Measurements from ENCODE around the gene PDE6C.
"Not testable (repeated sequence)": the region's sequence is repeated elsewhere in the genome, so short reads cannot be mapped to it uniquely, and the experiment has no call there.

PDE6C gene

GRCh38 chr10:93696582-93696981, 84.2 kb downstream of the PDE6C start:
- DNase-seq; intact Hi-C loops (cut with DNase I): not testable (repeated sequence)

DNA sequence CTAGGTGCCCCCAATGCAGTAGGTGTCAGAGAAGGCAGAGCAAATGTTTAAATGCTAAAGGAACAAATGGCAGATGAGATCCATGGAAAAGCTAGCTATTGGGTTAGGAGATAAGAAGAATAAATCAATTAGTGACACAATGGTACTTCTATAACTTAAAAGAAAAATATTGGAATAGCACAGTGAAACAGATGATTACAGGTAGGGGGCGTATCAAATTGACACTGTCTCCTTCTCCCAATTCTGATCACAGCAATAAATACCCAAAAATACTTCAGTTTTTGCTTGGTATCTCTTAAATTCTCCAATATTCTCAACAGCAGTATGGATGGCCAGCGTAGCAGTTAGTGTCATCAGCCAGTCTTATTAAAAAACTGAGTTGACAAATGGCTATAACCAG, 84.9 kb downstream of the PDE6C start:
- no peak for DNase-seq
- intact Hi-C loops (cut with DNase I) = no loop called here

DNA sequence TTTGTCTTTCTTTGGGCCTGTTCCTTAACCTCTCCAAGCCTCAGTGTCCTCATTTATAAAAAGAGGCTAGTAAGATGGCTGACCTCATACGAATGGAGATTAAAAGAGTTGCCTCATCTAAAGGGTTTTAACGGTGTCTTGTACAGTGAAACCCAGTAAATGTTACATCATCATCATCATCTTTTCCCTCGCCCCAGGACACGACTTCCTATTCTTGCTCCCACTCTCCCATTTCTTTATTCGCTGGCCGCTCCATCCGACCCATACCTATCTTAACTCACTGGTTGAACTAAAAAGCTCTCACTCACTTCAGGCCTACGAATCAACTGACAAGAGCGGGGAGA, 89.5 kb downstream of the PDE6C start:
- peak in 2 of 10 donors; percentile 8 to 51 for DNase-seq
- intact Hi-C loops (cut with DNase I) = loop anchor here (1.0 to 2.0 kb wide), 2 partner anchors 57 to 114 kb away; no protein-coding TSS in a partner anchor

DNA sequence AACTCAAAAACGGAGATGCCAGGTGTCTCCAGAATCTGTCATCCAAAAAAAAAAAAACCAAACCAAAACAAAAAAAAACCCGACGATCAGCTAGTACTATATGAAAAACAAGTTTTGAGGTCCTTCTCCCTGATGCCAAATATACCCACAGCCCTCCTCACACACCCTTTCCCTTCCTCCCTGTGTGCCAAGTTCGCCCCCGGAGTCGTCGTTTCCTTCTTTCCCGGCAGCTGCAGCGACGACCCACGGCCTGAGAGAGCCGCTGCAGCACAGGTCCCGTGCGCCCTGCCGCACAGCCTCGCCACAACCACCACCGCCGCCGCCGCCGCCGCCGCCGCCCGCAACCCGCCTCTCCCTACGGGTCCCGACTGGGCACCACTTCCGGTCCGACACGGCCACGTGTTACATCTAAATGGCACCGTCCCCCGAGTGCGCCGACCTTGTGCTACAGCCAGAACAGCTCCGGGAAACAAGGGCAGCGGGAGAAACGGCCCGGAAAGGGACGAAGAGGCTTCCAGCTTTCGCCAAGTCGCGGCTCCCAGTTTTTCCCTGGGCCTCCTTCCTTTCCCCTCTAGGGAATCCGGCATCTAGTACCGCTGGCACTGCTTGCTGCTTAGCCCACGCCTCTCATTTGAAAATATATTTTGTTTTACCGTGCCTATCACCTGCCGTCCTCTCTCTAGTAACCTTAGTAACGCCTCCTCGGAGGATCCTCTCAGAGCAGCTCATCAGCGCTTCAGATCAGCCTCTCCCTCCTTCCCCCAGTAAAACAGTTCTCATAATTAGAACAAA, 90.1 kb downstream of the PDE6C start, which contains the start of gene FRA10AC1:
FRA10AC1 (minus strand) TSS at position 383 of the 792 bp plus-strand sequence. CDS start 2,486 bp downstream, outside the sequence.
- intact Hi-C loops (cut with DNase I) = loop anchor here (1.0 to 2.0 kb wide), 2 partner anchors 56 to 114 kb away; no protein-coding TSS in a partner anchor
- DNase-seq = peak; percentile 88 to 98 (median 92)

- DNase-seq = peak in 1 of 10 donors; percentile 3
- intact Hi-C loops (cut with DNase I) = loop anchor here (2.0 kb wide), 1 partner anchor 56 kb away; no protein-coding TSS in a partner anchor
These were observed 90.7 kb downstream of the PDE6C start for GRCh38 chr10:93703066-93703465.

DNA sequence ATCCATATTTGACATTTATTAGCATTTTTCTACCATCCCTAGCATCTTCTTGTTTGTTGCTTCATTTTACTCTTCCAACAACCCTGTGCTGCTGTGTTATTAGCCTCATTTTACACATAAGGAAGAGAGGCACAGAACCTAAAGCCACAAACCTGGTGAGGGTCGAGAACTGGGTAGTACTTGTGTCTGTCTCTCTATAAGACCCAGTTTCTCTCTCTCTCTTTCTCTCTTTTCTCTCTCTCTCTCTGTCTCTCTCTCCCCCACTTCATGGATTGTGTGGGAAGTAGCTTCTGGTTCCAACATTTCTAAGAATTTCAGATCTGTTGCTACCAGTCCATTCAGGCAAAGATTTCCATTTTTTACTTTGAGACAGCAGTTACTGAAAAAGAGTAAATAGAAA, 91.5 kb downstream of the PDE6C start:
- intact Hi-C loops (cut with DNase I) = loop anchor here (2.0 kb wide), 1 partner anchor 55 kb away; no protein-coding TSS in a partner anchor
- DNase-seq = no peak

GRCh38 chr10:93704451-93704850, 92.1 kb downstream of the PDE6C start:
- intact Hi-C loops (cut with DNase I) = no loop called here
- no peak for DNase-seq

DNA sequence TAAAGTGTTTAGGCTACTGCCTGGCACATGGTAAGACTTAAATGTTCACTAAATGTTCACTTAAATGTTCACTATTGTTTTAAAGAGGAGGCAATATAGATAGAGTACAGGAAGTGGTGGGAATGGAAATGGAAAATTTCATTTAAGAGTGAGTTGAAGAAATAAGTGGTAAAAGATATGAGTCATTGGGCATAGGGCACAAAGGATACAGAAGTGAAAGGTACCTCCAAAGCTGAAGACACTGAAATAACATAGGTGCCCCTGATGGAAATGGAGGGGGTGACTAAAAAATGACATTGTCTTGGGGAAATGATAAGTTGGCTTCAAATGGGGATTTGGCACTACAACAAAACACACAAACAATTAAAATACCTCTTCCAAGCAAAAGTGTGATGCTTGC, 95.3 kb downstream of the PDE6C start:
- DNase-seq = no peak
- intact Hi-C loops (cut with DNase I) = no loop called here

DNA sequence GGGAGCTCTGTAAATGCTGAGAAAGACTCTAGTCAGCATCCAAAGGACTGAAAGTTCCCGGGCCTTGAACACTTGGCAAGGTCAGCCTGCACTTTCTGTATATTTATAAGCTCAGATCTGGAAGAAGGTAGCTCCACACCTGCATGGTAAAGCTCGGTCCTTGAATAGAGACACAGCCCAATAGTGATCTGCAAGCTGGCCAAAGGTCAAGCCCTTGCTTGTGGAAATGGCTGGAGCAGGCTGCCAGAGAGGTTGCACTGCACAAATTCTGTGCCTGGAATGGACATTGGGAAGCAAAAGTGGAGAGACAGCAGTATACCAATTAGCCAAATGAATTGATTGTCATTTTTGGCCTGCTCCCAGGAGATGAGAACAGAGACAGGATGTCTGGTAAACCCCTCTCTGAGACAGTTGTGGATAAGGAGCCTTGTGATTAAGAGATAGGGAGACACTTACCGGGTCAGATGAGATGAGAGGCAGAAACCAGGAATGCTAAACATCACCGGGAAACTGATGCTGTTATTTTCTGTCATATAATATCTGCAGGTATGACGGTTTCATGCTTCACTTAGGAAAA, 98.1 kb downstream of the PDE6C start:
- DNase-seq = no peak
- intact Hi-C loops (cut with DNase I) = no loop called here

GRCh38 chr10:93711891-93712290, 99.6 kb downstream of the PDE6C start:
- DNase-seq = no peak
- intact Hi-C loops (cut with DNase I) = no loop called here

- DNase-seq = peak in 2 of 10 donors; percentile 9 to 79
These were observed 100.3 kb downstream of the PDE6C start for GRCh38 chr10:93712593-93712992.

GRCh38 chr10:93715345-93715744, 103.0 kb downstream of the PDE6C start:
- no peak for DNase-seq
- intact Hi-C loops (cut with DNase I) = no loop called here

More at GRCh38 chr10:93712593-93712992, 100.3 kb downstream of the PDE6C start:
- intact Hi-C loops (cut with DNase I) = no loop called here

Data from posterior cingulate gyrus (tissue), 11 donors.